Activated naive CD4-positive, alpha-beta T cell treated with anti-CD3 and anti-CD28 coated beads, Interleukin-2, amount 10 ng/mL, durations not matched to agents 7 days and 5 days (primary cell): ENCODE data around the gene CACTIN.

Experiments used
- CTCF ChIA-PET: fragments of 350-600 bp; sonication (Branson Sonifier 250); formaldehyde crosslinking; loops from one replicate; lab custom pipeline; 2021; ENCODE audit warnings: antibody characterized with exemption; lab: Charles Lee
- DNase-seq: peaks from one replicate; pipeline ENCODE4 v3.0.0-alpha.2; 2020
- H3K27ac Mint-ChIP-seq: one replicate; pipeline ENCODE4 v1.8.0; 2021; ENCODE audit warnings: mild to moderate bottlenecking, moderate library complexity, mixed read lengths
- H3K27me3 Mint-ChIP-seq: one replicate; pipeline ENCODE4 v1.8.0; 2021; ENCODE audit warnings: mild to moderate bottlenecking, mixed read lengths
- H3K36me3 Mint-ChIP-seq: one replicate; pipeline ENCODE4 v1.8.0; 2021; ENCODE audit warnings: mixed read lengths
- H3K4me1 Mint-ChIP-seq: one replicate; pipeline ENCODE4 v1.8.0; 2021; ENCODE audit warnings: mixed read lengths
- H3K4me3 Mint-ChIP-seq: one replicate; pipeline ENCODE4 v1.8.0; 2021; ENCODE audit warnings: mild to moderate bottlenecking, moderate library complexity, mixed read lengths
- H3K9me3 Mint-ChIP-seq: one replicate; pipeline ENCODE4 v1.8.0; 2021; ENCODE audit warnings: mixed read lengths

Gene CACTIN

GRCh38 chr19:3645067-3645396, 18.4 kb upstream of the CACTIN start:
- no peak for DNase-seq
- Mint-ChIP-seq H3K36me3 (no peaks in the 10 kb centered on the region), H3K9me3 (no peaks in the 10 kb centered on the region), H3K4me3 (no peak overlapping the region), H3K4me1 (no peaks in the 10 kb centered on the region), H3K27me3 (no peaks in the 10 kb centered on the region), H3K27ac (no peak overlapping the region)
- CTCF ChIA-PET = no interaction called here

- CTCF ChIA-PET = no interaction called here
These were observed 17.9 kb upstream of the CACTIN start for GRCh38 chr19:3644351-3645066.

GRCh38 chr19:3643674-3644313, 17.2 kb upstream of the CACTIN start:
- no peak for DNase-seq
- Mint-ChIP-seq H3K9me3 (no peaks in the 10 kb centered on the region), H3K36me3 (peaks cover 4% of the 10 kb centered on the region), H3K4me1 (no peaks in the 10 kb centered on the region), H3K27ac (no peak overlapping the region), H3K27me3 (no peaks in the 10 kb centered on the region), H3K4me3 (no peak overlapping the region)
- CTCF ChIA-PET = no interaction called here

More at GRCh38 chr19:3644351-3645066, 17.9 kb upstream of the CACTIN start:
- H3K9me3 Mint-ChIP-seq = no peaks in the 10 kb centered on the region
- DNase-seq = no peak
- H3K27me3 Mint-ChIP-seq = no peaks in the 10 kb centered on the region
- H3K27ac Mint-ChIP-seq = no peak overlapping the region
- no peak overlapping the region for H3K4me3 Mint-ChIP-seq
- no peaks in the 10 kb centered on the region for H3K4me1 Mint-ChIP-seq
- peaks cover 2% of the 10 kb centered on the region for H3K36me3 Mint-ChIP-seq

GRCh38 chr19:3642987-3643673, 16.5 kb upstream of the CACTIN start:
- CTCF ChIA-PET = no interaction called here
- no peaks in the 10 kb centered on the region for H3K4me1 Mint-ChIP-seq
- H3K9me3 Mint-ChIP-seq = no peaks in the 10 kb centered on the region
- H3K27ac Mint-ChIP-seq = no peak overlapping the region
- H3K4me3 Mint-ChIP-seq = no peak overlapping the region
- peaks cover 6% of the 10 kb centered on the region for H3K36me3 Mint-ChIP-seq
- DNase-seq = peak; percentile 44
- no peaks in the 10 kb centered on the region for H3K27me3 Mint-ChIP-seq

- peaks cover 6% of the 10 kb centered on the region for H3K36me3 Mint-ChIP-seq
- no peaks in the 10 kb centered on the region for H3K27me3 Mint-ChIP-seq
- CTCF ChIA-PET = no interaction called here
- no peak overlapping the region for H3K27ac Mint-ChIP-seq
- no peaks in the 10 kb centered on the region for H3K9me3 Mint-ChIP-seq
- no peak for DNase-seq
- H3K4me3 Mint-ChIP-seq = no peak overlapping the region
- H3K4me1 Mint-ChIP-seq = no peaks in the 10 kb centered on the region
These were observed 15.7 kb upstream of the CACTIN start for GRCh38 chr19:3642296-3642695.

GRCh38 chr19:3641515-3642269, 15.1 kb upstream of the CACTIN start:
- Mint-ChIP-seq H3K4me3 (no peak overlapping the region), H3K9me3 (no peaks in the 10 kb centered on the region), H3K27me3 (no peaks in the 10 kb centered on the region), H3K27ac (no peak overlapping the region), H3K4me1 (no peaks in the 10 kb centered on the region), H3K36me3 (peaks cover 6% of the 10 kb centered on the region)
- no peak for DNase-seq
- CTCF ChIA-PET = no interaction called here

- DNase-seq = no peak
- no peaks in the 10 kb centered on the region for H3K4me1 Mint-ChIP-seq
- H3K27me3 Mint-ChIP-seq = no peaks in the 10 kb centered on the region
- H3K36me3 Mint-ChIP-seq = peaks cover 6% of the 10 kb centered on the region
- no peak overlapping the region for H3K4me3 Mint-ChIP-seq
- no peaks in the 10 kb centered on the region for H3K9me3 Mint-ChIP-seq
- H3K27ac Mint-ChIP-seq = no peak overlapping the region
- CTCF ChIA-PET = no interaction called here
These were observed 12.9 kb upstream of the CACTIN start for GRCh38 chr19:3639479-3639878.

- Mint-ChIP-seq H3K36me3 (peaks cover 6% of the 10 kb centered on the region), H3K4me1 (no peaks in the 10 kb centered on the region), H3K27ac (no peak overlapping the region), H3K9me3 (no peaks in the 10 kb centered on the region), H3K4me3 (no peak overlapping the region), H3K27me3 (no peaks in the 10 kb centered on the region)
- CTCF ChIA-PET = no interaction called here
- DNase-seq = no peak
These were observed 11.9 kb upstream of the CACTIN start for GRCh38 chr19:3638208-3639193.

GRCh38 chr19:3637621-3638020, 11.0 kb upstream of the CACTIN start:
- CTCF ChIA-PET = no interaction called here
- Mint-ChIP-seq H3K36me3 (peaks cover 6% of the 10 kb centered on the region), H3K9me3 (no peaks in the 10 kb centered on the region), H3K27me3 (no peaks in the 10 kb centered on the region), H3K27ac (no peak overlapping the region), H3K4me3 (no peak overlapping the region), H3K4me1 (no peaks in the 10 kb centered on the region)
- no peak for DNase-seq

- Mint-ChIP-seq H3K27ac (no peak overlapping the region), H3K4me3 (no peak overlapping the region), H3K27me3 (no peaks in the 10 kb centered on the region), H3K9me3 (no peaks in the 10 kb centered on the region), H3K4me1 (no peaks in the 10 kb centered on the region), H3K36me3 (peaks cover 6% of the 10 kb centered on the region)
- CTCF ChIA-PET = no interaction called here
- no peak for DNase-seq
These were observed 10.4 kb upstream of the CACTIN start for GRCh38 chr19:3636962-3637361.

- CTCF ChIA-PET = no interaction called here
- Mint-ChIP-seq H3K27me3 (no peaks in the 10 kb centered on the region), H3K4me1 (no peaks in the 10 kb centered on the region), H3K27ac (no peak overlapping the region), H3K36me3 (peaks cover 6% of the 10 kb centered on the region), H3K9me3 (no peaks in the 10 kb centered on the region), H3K4me3 (no peak overlapping the region)
- DNase-seq = no peak
These were observed 9.9 kb upstream of the CACTIN start for GRCh38 chr19:3636506-3636905.

GRCh38 chr19:3634496-3635045, 8.0 kb upstream of the CACTIN start:
- H3K9me3 Mint-ChIP-seq = no peaks in the 10 kb centered on the region
- no peak overlapping the region for H3K27ac Mint-ChIP-seq
- CTCF ChIA-PET = no interaction called here
- H3K27me3 Mint-ChIP-seq = no peaks in the 10 kb centered on the region
- no peak overlapping the region for H3K4me3 Mint-ChIP-seq
- peaks cover 3% of the 10 kb centered on the region for H3K36me3 Mint-ChIP-seq
- H3K4me1 Mint-ChIP-seq = no peaks in the 10 kb centered on the region
- DNase-seq = no peak

- Mint-ChIP-seq H3K27ac (no peak overlapping the region), H3K36me3 (peaks cover 1% of the 10 kb centered on the region)
- CTCF ChIA-PET = interaction anchor here (0.8 kb wide), 1 partner anchor 17 kb away, joined by 3 read pairs; no protein-coding TSS in a partner anchor
These were observed 7.0 kb upstream of the CACTIN start for GRCh38 chr19:3633559-3633988.

More at GRCh38 chr19:3633559-3633988, 7.0 kb upstream of the CACTIN start:
- Mint-ChIP-seq H3K4me3 (no peak overlapping the region), H3K27me3 (no peaks in the 10 kb centered on the region), H3K9me3 (no peaks in the 10 kb centered on the region), H3K4me1 (no peaks in the 10 kb centered on the region)
- no peak for DNase-seq
